ENCODE results near the gene STAG2.
"Not testable (repeated sequence)": the region's sequence is repeated elsewhere in the genome, so short reads cannot be mapped to it uniquely, and the experiment has no call there.

Gene STAG2

DNA sequence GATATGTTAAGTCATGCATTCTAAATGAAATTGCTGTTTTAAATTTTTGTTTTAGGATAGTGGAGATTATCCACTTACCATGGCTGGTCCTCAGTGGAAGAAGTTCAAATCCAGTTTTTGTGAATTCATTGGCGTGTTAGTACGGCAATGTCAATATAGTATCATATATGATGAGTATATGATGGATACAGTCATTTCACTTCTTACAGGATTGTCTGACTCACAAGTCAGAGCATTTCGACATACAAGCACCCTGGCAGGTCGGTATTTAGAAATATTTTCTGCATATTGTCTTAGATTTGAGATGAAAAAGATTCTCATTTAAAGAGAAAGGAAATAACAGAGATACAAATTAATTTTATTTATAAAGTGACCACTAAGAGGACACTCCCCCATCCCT is 83.6 kb downstream of the STAG2 start:
- no peak for DNase-seq

DNA sequence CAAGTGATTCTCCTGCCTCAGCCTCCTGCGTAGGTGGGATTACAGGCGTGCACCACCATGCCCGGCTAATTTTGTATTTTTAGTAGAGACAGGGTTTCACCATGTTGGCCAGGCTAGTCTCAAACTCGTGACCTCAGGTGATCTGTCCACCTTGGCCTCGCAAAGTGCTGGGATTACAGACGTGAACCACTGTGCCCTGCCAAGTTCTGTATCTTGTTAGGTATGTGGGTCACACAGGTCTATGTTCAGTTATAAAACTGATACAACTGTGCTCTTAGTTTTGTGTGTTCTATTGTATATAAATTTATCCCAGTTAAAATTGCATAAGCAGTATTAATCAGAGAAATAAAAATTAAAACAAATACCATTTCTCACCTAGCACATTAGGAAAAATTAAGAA is 122.9 kb downstream of the STAG2 start:
- not testable (repeated sequence) for DNase-seq

DNA sequence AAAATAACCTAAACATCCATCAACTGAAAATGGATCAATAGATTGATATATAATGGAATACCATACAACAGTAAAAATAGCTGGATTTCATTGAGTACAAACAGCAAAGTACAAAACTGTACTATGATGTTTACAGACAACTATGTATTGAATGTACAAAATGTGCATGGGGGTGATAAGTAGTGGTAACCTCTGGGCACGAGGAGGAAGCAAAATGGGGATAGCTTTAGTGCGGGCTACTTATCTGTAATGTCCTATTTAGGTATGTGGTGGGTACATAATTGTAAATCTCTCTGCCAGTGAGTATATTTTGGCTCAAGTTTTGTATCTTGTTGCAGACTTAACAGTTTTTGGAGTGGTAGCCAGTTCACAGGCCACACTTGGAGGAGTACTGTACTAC is 123.6 kb downstream of the STAG2 start:
- no peak for DNase-seq

DNA sequence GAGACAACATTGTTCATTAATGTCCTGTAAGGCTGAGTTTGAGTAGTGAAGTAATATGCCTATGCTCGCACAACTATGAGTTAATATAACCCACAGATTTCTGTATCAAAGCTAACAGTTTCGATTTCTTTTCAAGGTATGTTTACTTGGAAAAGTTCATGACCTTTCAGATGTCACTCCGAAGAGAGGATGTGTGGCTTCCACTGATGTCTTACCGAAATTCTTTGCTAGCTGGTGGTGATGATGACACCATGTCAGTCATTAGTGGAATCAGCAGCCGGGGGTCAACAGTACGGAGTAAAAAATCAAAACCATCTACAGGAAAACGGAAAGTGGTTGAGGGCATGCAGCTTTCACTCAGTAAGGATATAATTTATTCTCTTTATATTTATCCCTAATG is 124.9 kb downstream of the STAG2 start:
- DNase-seq: no peak

DNA sequence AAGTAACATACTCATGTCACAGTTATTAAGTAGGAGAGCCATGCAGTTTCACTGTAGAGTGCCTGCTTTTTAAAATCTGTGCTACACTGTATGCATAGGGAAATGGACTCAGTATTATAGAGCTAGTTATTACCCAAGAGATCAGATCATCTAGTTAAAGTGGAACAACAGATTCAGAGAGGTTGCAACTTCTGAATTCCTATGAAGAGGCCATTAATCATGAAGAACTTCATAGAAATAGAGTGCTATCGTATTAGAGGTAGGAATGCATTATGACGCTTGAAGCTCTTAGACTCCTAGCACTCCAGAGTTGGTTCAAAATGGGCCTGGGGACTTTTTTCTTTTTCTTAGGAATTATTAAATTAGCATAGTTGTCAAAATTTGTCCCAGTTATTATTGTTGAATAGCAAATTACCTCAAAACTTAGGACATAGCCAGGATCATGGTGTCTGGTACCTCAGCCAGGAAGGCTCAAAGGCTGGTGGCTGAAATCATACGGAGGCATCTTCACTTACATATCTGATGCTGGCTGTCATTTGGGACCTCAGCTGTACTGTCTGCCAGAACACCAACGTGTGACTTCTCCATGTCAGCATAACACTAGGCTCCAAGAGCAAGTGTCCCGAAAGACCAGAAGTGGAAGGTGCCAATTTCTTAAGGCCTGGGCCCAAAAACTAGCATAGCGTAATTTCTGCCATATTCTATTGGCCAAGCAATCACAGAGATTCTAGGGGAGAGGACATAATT is 125.7 kb downstream of the STAG2 start:
- no peak for DNase-seq

DNA sequence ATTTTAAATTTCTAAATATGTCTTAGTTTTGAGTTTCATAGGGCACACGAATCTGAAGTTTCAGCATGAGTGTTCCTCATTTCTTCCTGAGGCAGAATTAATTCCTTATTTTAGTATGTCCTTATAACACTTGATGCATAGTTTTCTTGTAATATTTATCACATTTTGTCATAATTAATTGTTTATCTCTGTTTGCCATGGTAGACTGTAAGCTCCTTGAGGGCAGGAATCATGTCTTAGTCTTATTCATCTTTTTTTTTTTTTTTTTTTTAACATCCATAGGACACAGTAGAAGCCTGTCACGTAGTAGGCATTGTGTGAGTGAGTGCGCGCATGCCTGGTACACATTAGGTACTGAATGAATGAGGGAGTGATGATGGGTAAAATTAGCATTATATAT is 131.7 kb downstream of the STAG2 start:
- DNase-seq: no peak

DNA sequence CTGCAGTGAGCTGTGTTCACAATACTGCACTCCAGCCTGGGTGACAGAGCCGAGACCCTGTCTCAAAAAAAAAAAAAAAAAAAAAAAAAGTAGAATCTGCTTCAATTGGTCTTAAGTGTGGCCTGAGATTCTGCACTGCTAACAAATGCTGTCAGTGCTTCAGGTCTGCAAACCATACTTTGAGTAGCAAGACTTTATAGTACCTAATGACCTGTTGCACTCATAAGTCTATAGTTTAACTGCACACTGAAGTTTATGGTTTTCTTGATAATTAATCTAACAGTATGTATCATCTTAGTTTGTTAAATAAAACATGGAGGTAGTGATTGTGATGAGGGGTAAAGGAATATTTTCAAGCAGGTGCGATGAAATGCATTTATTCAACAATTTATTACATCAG is 135.6 kb downstream of the STAG2 start:
- no peak for DNase-seq

DNA sequence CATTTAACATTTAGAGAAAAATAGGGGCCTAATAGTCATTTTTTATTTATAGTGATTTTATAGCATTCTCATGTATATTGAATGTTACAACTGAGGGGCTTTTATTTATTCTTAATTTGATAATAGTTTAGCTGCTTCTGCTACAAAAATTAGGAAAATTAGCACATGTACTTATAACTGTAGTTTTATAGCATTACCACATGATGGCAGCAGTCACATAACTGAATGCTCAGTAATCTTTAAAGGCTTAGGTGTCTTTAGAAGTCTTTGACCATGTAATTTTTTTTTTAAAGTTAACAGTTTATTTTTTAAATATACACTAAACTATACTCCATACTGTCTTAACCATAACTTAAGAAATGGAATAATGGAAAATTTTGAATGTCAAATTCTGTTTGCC is 136.6 kb downstream of the STAG2 start:
- peak; percentile 29 for DNase-seq

DNA sequence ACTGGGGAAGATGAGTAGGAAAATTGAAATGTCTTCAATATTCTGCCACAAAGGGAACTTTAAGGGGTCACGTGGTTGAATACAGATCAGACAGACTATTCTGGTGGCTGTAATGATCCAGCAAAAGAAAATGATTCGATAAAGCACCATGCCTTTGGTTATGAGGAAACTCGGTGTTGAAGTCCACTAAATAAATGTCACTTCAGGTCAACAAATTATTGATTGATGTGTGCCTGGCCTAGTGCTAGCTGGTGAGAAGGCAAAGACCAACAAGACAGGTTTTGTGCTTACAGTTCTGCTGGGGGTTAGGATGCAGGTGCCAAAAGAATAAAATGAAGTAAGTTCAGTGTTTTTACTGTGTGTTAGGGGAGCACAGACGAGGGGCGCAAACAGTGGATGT is 142.5 kb downstream of the STAG2 start:
- no peak for DNase-seq

DNA sequence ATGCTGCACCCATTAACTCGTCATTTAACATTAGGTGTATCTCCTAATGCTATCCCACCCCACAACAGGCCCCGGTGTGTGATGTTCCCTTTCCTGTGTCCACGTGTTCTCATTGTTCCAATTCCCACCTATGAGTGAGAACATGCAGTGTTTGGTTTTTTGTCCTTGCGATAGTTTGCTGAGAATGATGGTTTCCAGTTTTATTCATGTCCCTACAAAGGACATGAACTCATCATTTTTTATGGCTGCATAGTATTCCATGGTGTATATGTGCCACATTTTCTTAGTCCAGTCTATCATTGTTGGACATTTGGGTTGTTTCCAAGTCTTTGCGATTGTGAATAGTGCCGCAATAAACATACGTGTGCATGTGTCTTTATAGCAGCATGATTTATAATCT is 143.0 kb downstream of the STAG2 start:
- not testable (repeated sequence) for DNase-seq

DNA sequence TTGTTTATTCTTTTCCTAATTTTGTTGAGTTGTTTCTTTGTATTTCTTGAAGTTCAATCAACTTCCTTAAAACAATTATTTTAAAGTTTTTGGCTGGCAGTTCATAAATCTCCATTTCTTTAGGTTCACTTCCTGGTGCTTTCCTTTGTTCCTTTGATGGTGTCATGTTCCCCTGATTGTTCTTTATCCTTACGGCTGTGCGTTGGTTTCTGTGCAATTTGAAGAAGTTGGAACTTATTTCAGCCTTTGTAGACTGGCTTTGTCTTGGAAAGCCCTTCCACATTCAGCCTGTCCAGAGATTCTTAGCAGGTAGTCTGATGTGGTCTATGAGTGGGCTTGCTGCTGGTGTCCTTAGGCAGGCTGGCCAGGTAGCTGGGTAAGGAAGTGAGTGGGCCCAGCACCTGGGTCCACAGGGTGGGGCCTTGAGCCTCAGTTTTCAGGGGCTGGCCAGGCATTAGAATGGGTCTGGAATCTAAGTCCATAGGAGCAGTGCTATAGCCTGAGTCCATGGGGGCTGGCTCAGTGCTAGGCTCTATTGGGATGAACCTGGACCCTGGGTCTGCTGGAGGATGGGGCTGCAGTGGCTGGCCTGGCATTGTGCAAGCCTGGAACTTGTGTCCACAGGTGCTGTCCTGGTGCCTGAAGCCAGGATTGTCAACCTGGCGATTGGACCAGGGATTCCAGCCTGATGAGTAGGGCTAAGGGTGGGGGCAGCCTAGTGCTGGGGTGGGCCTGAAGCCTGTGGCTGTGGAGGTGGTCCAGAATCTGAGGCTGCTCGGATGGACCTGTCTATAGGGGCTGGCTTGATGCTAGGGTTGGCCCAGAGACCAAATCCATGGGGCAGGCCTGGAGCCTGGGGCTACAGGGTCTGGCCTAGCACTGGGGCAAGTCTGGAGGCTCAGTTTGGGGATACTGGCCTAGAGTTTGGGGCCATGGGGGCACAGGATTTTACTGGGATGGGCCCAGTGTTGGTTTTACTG is 152.4 kb downstream of the STAG2 start:
- DNase-seq: no peak

DNA sequence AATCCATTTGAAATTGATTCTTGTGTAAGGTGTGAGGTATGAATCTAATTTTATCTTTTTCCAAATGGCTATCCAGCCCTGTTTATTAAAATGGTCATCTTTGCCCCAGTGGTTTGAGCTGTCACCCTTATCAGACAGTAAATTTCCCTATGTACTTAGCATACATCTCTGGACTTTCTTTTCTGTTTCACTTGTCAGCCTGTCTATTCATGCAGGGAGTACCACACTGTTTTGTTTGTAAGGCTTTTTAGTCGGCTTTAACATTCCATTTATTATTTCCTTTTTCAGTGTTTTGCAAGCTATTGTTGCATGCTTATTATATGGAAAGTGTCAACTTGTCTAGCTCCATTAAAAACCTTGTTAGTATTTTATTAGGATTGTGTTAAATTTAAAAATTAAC is 155.8 kb downstream of the STAG2 start:
- no peak for DNase-seq

DNA sequence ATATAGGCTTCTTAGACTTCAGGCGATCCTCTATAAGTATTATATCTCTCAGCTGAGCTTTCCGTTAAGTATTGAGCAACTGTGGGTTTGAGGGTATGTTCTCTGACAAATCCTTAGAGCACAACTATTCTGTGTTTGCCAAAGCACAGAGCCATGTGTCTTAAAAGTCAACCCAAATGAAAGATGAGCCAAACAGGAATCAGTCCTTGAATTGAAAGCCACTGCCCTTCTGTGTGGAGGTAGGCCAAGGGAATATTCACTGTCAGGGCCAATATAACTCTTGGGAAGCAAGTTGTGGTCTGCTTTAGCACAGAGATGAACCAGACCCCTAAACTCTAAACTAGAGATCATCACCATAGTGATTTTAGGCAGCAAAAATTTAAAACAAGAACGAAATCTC is 164.0 kb downstream of the STAG2 start:
- DNase-seq: no peak

DNA sequence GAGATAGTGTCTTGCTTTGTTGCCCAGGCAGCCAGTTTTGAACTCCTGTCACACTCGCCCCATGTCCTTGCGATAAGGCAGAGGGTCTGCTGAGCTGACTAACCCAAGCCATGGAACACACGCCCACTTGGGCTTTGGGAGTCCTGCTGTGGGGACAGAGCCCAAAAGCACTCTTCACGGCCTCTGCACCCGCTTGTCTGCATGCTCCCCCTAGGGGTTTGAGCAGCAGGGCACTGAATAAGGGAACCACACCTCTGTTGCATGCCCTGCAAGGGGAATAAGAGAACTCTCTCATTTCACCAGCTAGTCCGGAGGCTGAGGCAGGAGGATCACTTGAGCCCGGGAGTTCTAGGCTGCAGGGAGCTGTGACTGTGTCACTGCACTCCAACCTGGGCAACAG is 166.0 kb downstream of the STAG2 start:
- DNase-seq: no peak

DNA sequence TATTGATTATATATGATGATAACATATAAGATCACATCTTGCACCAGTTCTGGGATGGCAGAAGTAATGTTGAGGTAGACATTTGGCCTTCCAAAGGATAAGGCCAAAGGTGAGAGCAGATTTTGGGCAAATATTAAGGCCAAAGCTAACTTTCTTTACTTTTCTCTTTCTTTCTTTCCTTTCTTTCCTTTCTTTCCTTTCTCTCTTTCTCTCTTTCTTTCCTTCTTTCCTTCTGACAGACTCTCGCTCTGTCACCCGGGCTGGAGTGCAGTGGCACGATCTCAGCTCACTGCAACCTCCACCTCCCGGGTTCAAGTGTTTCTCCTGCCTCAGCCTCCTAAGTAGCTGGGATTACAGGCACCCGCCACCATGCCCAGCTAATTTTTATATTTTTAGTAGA is 170.9 kb downstream of the STAG2 start:
- not testable (repeated sequence) for DNase-seq

DNA sequence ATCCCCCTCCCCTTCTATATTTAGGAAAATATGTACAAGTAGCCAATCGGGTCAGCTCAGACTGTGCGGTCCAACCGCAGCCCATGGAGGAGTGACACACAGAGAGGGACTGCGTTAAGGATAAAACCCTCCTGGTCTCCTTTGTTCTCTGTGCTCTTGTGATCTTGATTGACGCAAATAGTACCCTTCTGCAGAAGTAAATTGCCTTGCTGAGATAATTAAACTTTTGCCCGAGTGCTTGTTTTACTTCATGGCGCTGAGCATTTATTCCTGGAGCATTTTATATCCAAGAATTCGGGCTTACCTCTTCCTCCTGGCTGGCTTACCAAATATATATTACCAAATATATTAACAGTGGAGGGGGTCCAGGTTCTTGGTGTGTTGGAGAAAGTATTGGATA is 184.2 kb downstream of the STAG2 start:
- DNase-seq: no peak

DNA sequence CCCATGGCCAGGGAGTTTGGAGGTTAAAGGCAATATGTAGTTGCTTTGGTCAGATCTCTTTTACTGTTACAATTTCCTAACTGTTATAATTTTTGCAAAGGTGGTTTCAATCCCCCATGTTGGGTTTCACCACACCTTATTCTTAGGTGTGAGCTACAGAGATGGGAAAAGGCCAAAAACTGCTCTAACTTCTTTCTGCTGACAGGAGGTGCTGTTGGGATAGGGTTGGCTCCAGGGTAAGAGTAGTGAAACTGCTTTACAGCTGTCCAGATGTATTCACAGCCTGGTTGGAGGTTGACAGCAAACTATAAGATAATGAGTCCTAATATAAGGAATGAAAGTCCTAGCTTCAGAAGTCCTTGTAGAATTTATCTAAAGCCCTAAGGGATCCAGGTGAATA is 189.7 kb downstream of the STAG2 start:
- no peak for DNase-seq

Measured in NCI-H2081 treated with DMSO at 0.1 percent for 48 hours (cell line).